Activated CD8-positive, alpha-beta T cell treated with anti-CD3 and anti-CD28 coated beads for 36 hours (primary cell): ENCODE measurements around the gene MYO1D. TPM values are rescaled to one million over a fixed set of nuclear protein-coding genes. Genes with fewer than 3 reads are reported as not detected.

ENCODE experiments used
- ATAC-seq: fragments of 200-7000 bp; cut with Tn5 transposase; one replicate; pipeline ENCODE4 v1.10.0; 2021; ENCODE audit warnings: mild to moderate bottlenecking, moderate library complexity
- CTCF ChIA-PET: fragments of 350-600 bp; sonication (Branson Sonifier 250); formaldehyde crosslinking; loops from one replicate; lab custom pipeline; 2021; ENCODE audit warnings: antibody characterized with exemption; lab: Charles Lee
- POLR2A ChIA-PET: fragments of 350-600 bp; sonication (Branson Sonifier 250); formaldehyde crosslinking; loops from one replicate; lab custom pipeline; 2021; ENCODE audit warnings: antibody characterized with exemption; lab: Charles Lee
- DNase-seq: peaks from one replicate; pipeline ENCODE4 v3.0.0-alpha.2; 2020
- H3K27ac Mint-ChIP-seq: one replicate; pipeline ENCODE4 v1.8.0; 2021; ENCODE audit warnings: mild to moderate bottlenecking, mixed read lengths
- H3K27me3 Mint-ChIP-seq: one replicate; pipeline ENCODE4 v1.8.0; 2021; ENCODE audit warnings: mixed read lengths
- H3K36me3 Mint-ChIP-seq: one replicate; pipeline ENCODE4 v1.8.0; 2021; ENCODE audit warnings: low read depth, mixed read lengths
- H3K4me1 Mint-ChIP-seq: one replicate; pipeline ENCODE4 v1.8.0; 2021; ENCODE audit warnings: low read depth, mixed read lengths
- H3K4me3 Mint-ChIP-seq: one replicate; pipeline ENCODE4 v1.8.0; 2021; ENCODE audit warnings: mild to moderate bottlenecking, moderate library complexity, mixed read lengths
- H3K9me3 Mint-ChIP-seq: one replicate; pipeline ENCODE4 v1.8.0; 2021; ENCODE audit warnings: mixed read lengths
- CTCF ChIP-seq: fragments of 200-600 bp; IDR thresholded peaks from one replicate; pipeline ENCODE4 v1.8.0; 2022; ENCODE audit warnings: antibody characterized with exemption, mild to moderate bottlenecking
- intact Hi-C: fragments of 100-400 bp; cut with micrococcal nuclease; formaldehyde crosslinking; loops from one replicate; pipeline ENCODE4 v1.10.0; 2022
- total RNA-seq, 2 experiments: library from RNA; stranded (reverse); gene quantifications; one replicate each; pipeline ENCODE4 v1.2.3, GENCODE V29; 2021

The MYO1D gene
- total RNA-seq, 2 experiments from 2014 or later: 8.3 to 9.2 TPM

- no peak overlapping the region for H3K4me3 Mint-ChIP-seq
- ChIA-PET POLR2A (no interaction called here), CTCF (interaction anchor here (0.8 to 3.6 kb wide), 2 partner anchors 7 to 87 kb away, joined by 3 to 22 read pairs; partner anchors contain the start of gene MYO1D)
- H3K9me3 Mint-ChIP-seq: no peaks in the 10 kb centered on the region
- H3K36me3 Mint-ChIP-seq: no peaks in the 10 kb centered on the region
- H3K4me1 Mint-ChIP-seq: no peaks in the 10 kb centered on the region
- no peak for DNase-seq
- TF ChIP-seq CTCF: no peak
- intact Hi-C loops: no loop called here
- H3K27ac Mint-ChIP-seq: no peak overlapping the region
- no peak for ATAC-seq
- no peaks in the 10 kb centered on the region for H3K27me3 Mint-ChIP-seq
Observed at GRCh38 chr17:32870027-32870670, 6.8 kb downstream of the MYO1D start.

GRCh38 chr17:32869345-32870026 lies 7.4 kb downstream of the MYO1D start:
- POLR2A ChIA-PET: no interaction called here
- intact Hi-C loops: no loop called here

GRCh38 chr17:32865141-32865540 lies 11.8 kb downstream of the MYO1D start:
- H3K4me3 Mint-ChIP-seq: no peak overlapping the region
- intact Hi-C loops: no loop called here
- no peaks in the 10 kb centered on the region for H3K36me3 Mint-ChIP-seq
- TF ChIP-seq CTCF: no peak
- DNase-seq (no peak), ATAC-seq (no peak)
- H3K27me3 Mint-ChIP-seq: peaks cover 2% of the 10 kb centered on the region
- ChIA-PET CTCF (interaction anchor here (1.7 kb wide), 1 partner anchor 12 kb away, joined by 12 read pairs; the partner anchor contains the start of gene MYO1D), POLR2A (no interaction called here)
- H3K27ac Mint-ChIP-seq: no peak overlapping the region
- H3K4me1 Mint-ChIP-seq: peaks cover 7% of the 10 kb centered on the region
- no peaks in the 10 kb centered on the region for H3K9me3 Mint-ChIP-seq

More at GRCh38 chr17:32869345-32870026, 7.4 kb downstream of the MYO1D start:
- no peak for DNase-seq
- no peaks in the 10 kb centered on the region for H3K27me3 Mint-ChIP-seq
- H3K27ac Mint-ChIP-seq: no peak overlapping the region
- no peak for ATAC-seq
- H3K4me3 Mint-ChIP-seq: no peak overlapping the region
- no peak for TF ChIP-seq CTCF
- H3K9me3 Mint-ChIP-seq: no peaks in the 10 kb centered on the region
- CTCF ChIA-PET: interaction anchor here (0.8 to 3.6 kb wide), 2 partner anchors 7 to 86 kb away, joined by 3 to 22 read pairs; partner anchors contain the start of gene MYO1D
- H3K36me3 Mint-ChIP-seq: no peaks in the 10 kb centered on the region
- no peaks in the 10 kb centered on the region for H3K4me1 Mint-ChIP-seq

- DNase-seq: no peak
- intact Hi-C loops: no loop called here
- Mint-ChIP-seq H3K4me3 (no peak overlapping the region), H3K27me3 (peaks cover 2% of the 10 kb centered on the region), H3K4me1 (peaks cover 10% of the 10 kb centered on the region), H3K36me3 (no peaks in the 10 kb centered on the region), H3K9me3 (no peaks in the 10 kb centered on the region), H3K27ac (no peak overlapping the region)
- ChIA-PET CTCF (interaction anchor here (0.7 kb wide), 2 partner anchors 14 to 1082 kb away, joined by 3 read pairs; no protein-coding TSS in a partner anchor), POLR2A (interaction anchor here (0.7 kb wide), 1 partner anchor 26 kb away, joined by 3 read pairs; no protein-coding TSS in a partner anchor)
- no peak for ATAC-seq
- TF ChIP-seq CTCF: no peak
Observed at GRCh38 chr17:32863559-32863958, 13.4 kb downstream of the MYO1D start.

- no peaks in the 10 kb centered on the region for H3K36me3 Mint-ChIP-seq
- H3K27ac Mint-ChIP-seq: no peak overlapping the region
- peaks cover 10% of the 10 kb centered on the region for H3K4me1 Mint-ChIP-seq
- peaks cover 2% of the 10 kb centered on the region for H3K27me3 Mint-ChIP-seq
- no peak overlapping the region for H3K4me3 Mint-ChIP-seq
- no peaks in the 10 kb centered on the region for H3K9me3 Mint-ChIP-seq
- TF ChIP-seq CTCF: no peak
- ATAC-seq: no peak
- POLR2A ChIA-PET: no interaction called here
- CTCF ChIA-PET: interaction anchor here (0.7 to 2.5 kb wide), 2 partner anchors 14 to 1083 kb away, joined by 3 to 18 read pairs; partner anchors contain the start of gene MYO1D
- intact Hi-C loops: no loop called here
- no peak for DNase-seq
Observed at GRCh38 chr17:32862940-32863339, 14.0 kb downstream of the MYO1D start.
